ENCODE data around the gene TAS1R2. TPM values are rescaled to one million over a fixed set of nuclear protein-coding genes. Genes with fewer than 3 reads are reported as not detected.

Gene TAS1R2
- total and polyA plus RNA-seq, 9 of the 15 experiments (the other 6 are each of a cell fraction or from before 2014, with no cell fraction given), result not detected

DNA sequence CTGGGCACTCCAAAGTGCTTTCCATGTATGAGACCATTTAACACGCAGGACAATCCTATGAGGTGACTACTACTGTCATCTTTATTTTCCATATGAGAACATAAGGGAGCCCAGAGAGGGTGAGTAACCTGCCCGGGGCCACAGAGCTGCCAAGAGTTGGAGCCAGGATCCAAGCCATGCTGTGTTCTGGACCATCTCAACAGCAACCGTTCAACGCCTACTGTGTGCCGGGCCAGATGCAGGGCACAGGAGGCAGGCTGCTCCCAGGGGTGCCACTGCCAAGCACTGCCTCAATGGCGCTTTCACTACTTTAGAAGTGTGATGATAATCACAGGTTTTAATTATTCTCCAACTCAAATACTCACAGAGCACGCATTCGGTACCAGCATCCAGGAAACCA, 39.1 kb upstream of the TAS1R2 start:
- intact Hi-C loops (cut with micrococcal nuclease), result no loop called here
- peaks cover 15% of the 10 kb centered on the region for H4K20me1 ChIP-seq (replicated peaks; ENCODE audit: control insufficient read depth, insufficient read depth, low read length)

DNA sequence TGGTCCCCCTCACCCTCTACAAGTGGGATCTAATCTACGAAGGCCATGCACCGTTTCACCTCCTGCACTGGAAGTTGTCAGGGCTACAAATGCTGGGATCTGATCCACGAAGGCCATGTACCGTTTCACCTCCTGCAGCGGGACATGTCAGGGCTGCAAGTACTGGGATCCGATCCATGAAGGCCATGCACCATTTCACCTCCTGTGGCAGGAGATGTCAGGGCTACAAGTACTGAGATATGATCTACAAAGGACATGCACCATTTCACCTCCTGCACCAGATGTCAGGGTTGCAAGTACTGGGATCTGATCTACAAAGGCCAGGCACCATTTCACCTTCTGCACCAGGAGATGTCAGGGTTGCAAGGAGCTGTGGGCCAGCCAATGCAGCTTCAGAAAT, 35.9 kb upstream of the TAS1R2 start:
- H3K4me2 ChIP-seq (ENCODE audit: insufficient read depth, low read length), result no peak overlapping the region
- H4K20me1 ChIP-seq (replicated peaks; ENCODE audit: control insufficient read depth, insufficient read depth, low read length), result peaks cover 16% of the 10 kb centered on the region
- H3K9me3 ChIP-seq (replicated peaks; ENCODE audit: control insufficient read depth, insufficient read depth, low read depth, low read length), result no peaks in the 10 kb centered on the region
- FAIRE-seq (peak; percentile 40), DNase-seq (ENCODE audit: extremely low read depth in 1 of 4, low spot score in 3 of 4) (peak in 2 of 4 experiments; percentile 33 to 41), ATAC-seq (no peak)
- ChIA-PET POLR2A (no interaction called here), CTCF (ENCODE audit: low intra/inter-chr PET ratio) (no interaction called here)
- no peaks in the 10 kb centered on the region for H3K9me1 ChIP-seq (ENCODE audit: control insufficient read depth, insufficient read depth, low read length)
- H3K4me1 ChIP-seq (replicated peaks in 1 of 2; ENCODE audit: control insufficient read depth in 2 of 2, insufficient read depth in 2 of 2, low read length in 2 of 2), result peaks cover 26 to 28% of the 10 kb centered on the region in 2 experiments
- H3K36me3 ChIP-seq (ENCODE audit: control insufficient read depth, insufficient read depth, low read length), result 0 out of 3 replicates have a peak, but pooled peaks cover 6% of the 10 kb centered on the region
- in situ Hi-C loops (cut with MboI) (no loop called here), intact Hi-C loops (cut with micrococcal nuclease) (no loop called here)
- no TSS peak for BruUV-seq (replicated peaks)
- H3K27ac ChIP-seq (ENCODE audit: extremely low read depth, low read depth, low read length), result no peak overlapping the region
- 0 out of 3 replicates have a peak, but pooled peaks cover 2% of the 10 kb centered on the region for H3K79me2 ChIP-seq (ENCODE audit: control insufficient read depth, insufficient read depth, low read length)
- H3K9ac ChIP-seq (ENCODE audit: insufficient read depth in 1 of 2, low read depth in 2 of 2, low read length in 2 of 2), result peak overlapping the region in 1 of 2 experiments; percentile 65; a peak in 1 of 4 replicates
- H2AFZ ChIP-seq (ENCODE audit: low read depth, low read length), result no peak overlapping the region
- WGBS (ENCODE audit: insufficient coverage, low coverage, missing lambda C conversion rate), result 60% methylated on average over 6 of the region's 6 CpGs
- no peaks in the 10 kb centered on the region for H3K27me3 ChIP-seq (ENCODE audit: control insufficient read depth in 2 of 2, insufficient read depth in 2 of 2, low read length in 2 of 2)
- H3K4me3 ChIP-seq, result no peak overlapping the region
- TF ChIP-seq ARID1B (IDR thresholded peaks at IDR 0.05), result 0 out of 2 replicates have a peak, but pooled peaks have one; percentile 17
- TF ChIP-seq PRMT5 (CRISPR knock-in tag; IDR thresholded peaks at IDR 0.05), result no peak
- TF ChIP-seq ZNF184 (CRISPR knock-in tag; IDR thresholded peaks at IDR 0.05), result no peak
- no peak for TF ChIP-seq PHF20 (IDR thresholded peaks at IDR 0.05; ENCODE audit: partially characterized antibody)
- peak; percentile 60 for TF ChIP-seq CBFA2T3 (IDR thresholded peaks at IDR 0.05)
- TF ChIP-seq DMBX1 (CRISPR knock-in tag; IDR thresholded peaks at IDR 0.05; ENCODE audit: borderline replicate concordance), result no peak
- no peak for TF ChIP-seq ESRRB (CRISPR knock-in tag; IDR thresholded peaks at IDR 0.05; ENCODE audit: borderline replicate concordance)
- TF ChIP-seq ZNF609 (CRISPR knock-in tag; IDR thresholded peaks at IDR 0.05; ENCODE audit: borderline replicate concordance), result no peak
- no peak for TF ChIP-seq E2F4 (CRISPR knock-in tag; IDR thresholded peaks at IDR 0.05; ENCODE audit: low read depth)

More for the DNA sequence above, 39.1 kb upstream of the TAS1R2 start:
- Histone ChIP-seq H3K4me3 (no peak overlapping the region), H3K36me3 (ENCODE audit: control insufficient read depth, insufficient read depth, low read length) (0 out of 3 replicates have a peak, but pooled peaks cover 6% of the 10 kb centered on the region), H3K79me2 (ENCODE audit: control insufficient read depth, insufficient read depth, low read length) (peaks cover 11% of the 10 kb centered on the region; the same call in 1 of the 3 replicates), H3K9me3 (replicated peaks; ENCODE audit: control insufficient read depth, insufficient read depth, low read depth, low read length) (no peaks in the 10 kb centered on the region), H3K27ac (ENCODE audit: extremely low read depth, low read depth, low read length) (no peak overlapping the region), H3K9me1 (ENCODE audit: control insufficient read depth, insufficient read depth, low read length) (no peaks in the 10 kb centered on the region), H3K27me3 (ENCODE audit: control insufficient read depth in 2 of 2, insufficient read depth in 2 of 2, low read length in 2 of 2) (no peaks in the 10 kb centered on the region), H3K4me1 (replicated peaks in 1 of 2; ENCODE audit: control insufficient read depth in 2 of 2, insufficient read depth in 2 of 2, low read length in 2 of 2) (peaks cover 20 to 30% of the 10 kb centered on the region in 2 experiments), H3K9ac (ENCODE audit: insufficient read depth in 1 of 2, low read depth in 2 of 2, low read length in 2 of 2) (no peak overlapping the region), H3K4me2 (ENCODE audit: insufficient read depth, low read length) (no peak overlapping the region), H2AFZ (ENCODE audit: low read depth, low read length) (no peak overlapping the region)
- CTCF ChIA-PET (ENCODE audit: low intra/inter-chr PET ratio), result no interaction called here
- POLR2A ChIA-PET, result interaction anchor here (1.1 to 2.1 kb wide), 2 partner anchors 9 to 15 kb away, joined by 3 to 9 read pairs; no protein-coding TSS in a partner anchor
- WGBS (ENCODE audit: insufficient coverage, low coverage, missing lambda C conversion rate), result 85% methylated on average over 8 of the region's 8 CpGs
- peak; percentile 62 for TF ChIP-seq ZFP36 (IDR thresholded peaks at IDR 0.05; ENCODE audit: low read depth, low read length, partially characterized antibody)
- TF ChIP-seq ETV6 (IDR thresholded peaks at IDR 0.05; ENCODE audit: borderline replicate concordance in 1 of 2, low read depth in 2 of 2, low read length in 1 of 2), result no peak
- TF ChIP-seq ETV6 (CRISPR knock-in tag; IDR thresholded peaks at IDR 0.05; ENCODE audit: borderline replicate concordance), result no peak
- no TSS peak for BruUV-seq (replicated peaks)
- FAIRE-seq (no peak), ATAC-seq (no peak), DNase-seq (ENCODE audit: extremely low read depth in 1 of 4, low spot score in 3 of 4) (no peak)
- in situ Hi-C loops (cut with MboI), result no loop called here
